ENCODE results near the gene RNF39. TPM values are rescaled to one million over a fixed set of nuclear protein-coding genes. Genes with fewer than 3 reads are reported as not detected.
A peak's percentile ranks its signal among the peaks of the same experiment; 100 is the strongest.

Gene RNF39
- total and polyA plus RNA-seq, 2 of the 13 experiments (the other 11 are each of a cell fraction or from before 2014, with no cell fraction given): 0.13 to 1.8 TPM

DNA sequence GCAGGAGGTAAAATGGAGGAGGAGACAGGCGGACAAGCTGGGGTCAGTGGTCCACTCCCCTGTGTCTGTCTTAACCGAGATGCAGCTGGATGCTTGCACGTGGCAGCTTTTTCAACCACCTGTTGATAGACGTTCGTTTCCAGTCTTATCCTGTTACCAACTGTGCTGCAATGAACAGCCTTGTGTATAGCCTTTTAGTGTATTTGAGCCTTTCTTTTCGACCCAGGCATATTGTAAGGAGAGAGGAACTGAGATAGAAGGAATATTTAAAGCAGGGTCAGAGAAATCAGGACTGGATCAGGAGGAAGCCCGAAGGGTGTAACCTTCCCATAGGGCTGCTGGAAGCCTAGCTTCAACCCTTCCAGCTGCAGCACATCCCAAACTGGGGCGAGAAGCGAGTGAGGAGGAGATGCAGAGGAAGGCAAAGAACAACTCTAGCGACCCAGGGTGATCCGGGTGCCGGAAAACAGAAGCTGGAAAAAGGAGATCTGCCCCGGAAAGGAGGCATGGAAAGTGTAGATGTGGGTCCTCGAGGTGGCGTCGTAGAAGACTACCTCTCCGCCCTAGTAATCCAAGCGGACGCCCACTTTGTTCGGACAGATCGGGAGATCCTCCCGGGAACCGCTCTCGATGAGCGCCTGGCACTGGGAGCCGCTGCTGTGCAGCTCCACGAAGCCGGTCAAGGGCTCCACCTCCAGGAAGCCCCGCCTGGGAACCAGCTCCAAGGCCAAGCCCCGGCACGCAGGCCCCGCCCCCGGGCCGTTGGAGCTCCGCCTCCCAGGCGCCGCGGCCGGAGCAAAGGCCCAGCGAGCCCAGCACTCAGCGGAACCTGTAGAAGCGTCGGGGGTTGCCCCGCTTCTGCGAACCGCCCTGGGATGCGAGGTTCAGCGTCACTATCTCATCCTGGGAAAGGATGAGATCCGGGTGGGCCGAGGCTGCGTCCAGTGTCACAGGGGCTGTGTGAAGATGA lies 26.2 kb upstream of the RNF39 start (continued):
- TF ChIP-seq, protein P1, sequence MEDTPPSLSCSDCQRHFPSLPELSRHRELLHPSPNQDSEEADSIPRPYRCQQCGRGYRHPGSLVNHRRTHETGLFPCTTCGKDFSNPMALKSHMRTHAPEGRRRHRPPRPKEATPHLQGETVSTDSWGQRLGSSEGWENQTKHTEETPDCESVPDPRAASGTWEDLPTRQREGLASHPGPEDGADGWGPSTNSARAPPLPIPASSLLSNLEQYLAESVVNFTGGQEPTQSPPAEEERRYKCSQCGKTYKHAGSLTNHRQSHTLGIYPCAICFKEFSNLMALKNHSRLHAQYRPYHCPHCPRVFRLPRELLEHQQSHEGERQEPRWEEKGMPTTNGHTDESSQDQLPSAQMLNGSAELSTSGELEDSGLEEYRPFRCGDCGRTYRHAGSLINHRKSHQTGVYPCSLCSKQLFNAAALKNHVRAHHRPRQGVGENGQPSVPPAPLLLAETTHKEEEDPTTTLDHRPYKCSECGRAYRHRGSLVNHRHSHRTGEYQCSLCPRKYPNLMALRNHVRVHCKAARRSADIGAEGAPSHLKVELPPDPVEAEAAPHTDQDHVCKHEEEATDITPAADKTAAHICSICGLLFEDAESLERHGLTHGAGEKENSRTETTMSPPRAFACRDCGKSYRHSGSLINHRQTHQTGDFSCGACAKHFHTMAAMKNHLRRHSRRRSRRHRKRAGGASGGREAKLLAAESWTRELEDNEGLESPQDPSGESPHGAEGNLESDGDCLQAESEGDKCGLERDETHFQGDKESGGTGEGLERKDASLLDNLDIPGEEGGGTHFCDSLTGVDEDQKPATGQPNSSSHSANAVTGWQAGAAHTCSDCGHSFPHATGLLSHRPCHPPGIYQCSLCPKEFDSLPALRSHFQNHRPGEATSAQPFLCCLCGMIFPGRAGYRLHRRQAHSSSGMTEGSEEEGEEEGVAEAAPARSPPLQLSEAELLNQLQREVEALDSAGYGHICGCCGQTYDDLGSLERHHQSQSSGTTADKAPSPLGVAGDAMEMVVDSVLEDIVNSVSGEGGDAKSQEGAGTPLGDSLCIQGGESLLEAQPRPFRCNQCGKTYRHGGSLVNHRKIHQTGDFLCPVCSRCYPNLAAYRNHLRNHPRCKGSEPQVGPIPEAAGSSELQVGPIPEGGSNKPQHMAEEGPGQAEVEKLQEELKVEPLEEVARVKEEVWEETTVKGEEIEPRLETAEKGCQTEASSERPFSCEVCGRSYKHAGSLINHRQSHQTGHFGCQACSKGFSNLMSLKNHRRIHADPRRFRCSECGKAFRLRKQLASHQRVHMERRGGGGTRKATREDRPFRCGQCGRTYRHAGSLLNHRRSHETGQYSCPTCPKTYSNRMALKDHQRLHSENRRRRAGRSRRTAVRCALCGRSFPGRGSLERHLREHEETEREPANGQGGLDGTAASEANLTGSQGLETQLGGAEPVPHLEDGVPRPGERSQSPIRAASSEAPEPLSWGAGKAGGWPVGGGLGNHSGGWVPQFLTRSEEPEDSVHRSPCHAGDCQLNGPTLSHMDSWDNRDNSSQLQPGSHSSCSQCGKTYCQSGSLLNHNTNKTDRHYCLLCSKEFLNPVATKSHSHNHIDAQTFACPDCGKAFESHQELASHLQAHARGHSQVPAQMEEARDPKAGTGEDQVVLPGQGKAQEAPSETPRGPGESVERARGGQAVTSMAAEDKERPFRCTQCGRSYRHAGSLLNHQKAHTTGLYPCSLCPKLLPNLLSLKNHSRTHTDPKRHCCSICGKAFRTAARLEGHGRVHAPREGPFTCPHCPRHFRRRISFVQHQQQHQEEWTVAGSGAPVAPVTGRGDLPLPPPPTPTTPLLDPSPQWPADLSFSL (CRISPR knock-in tag; IDR thresholded peaks at IDR 0.05): no peak; the same call in 1 of the 2 replicates
- TF ChIP-seq BHLHE40 (IDR thresholded peaks at IDR 0.05; ENCODE audit: low read length) (no peak), SRY (CRISPR knock-in tag; IDR thresholded peaks at IDR 0.05) (peak; percentile 59; the same call in 1 of the 2 replicates), ZNF138 (CRISPR knock-in tag; IDR thresholded peaks at IDR 0.05; ENCODE audit: low read depth) (no peak), NFATC3 (CRISPR knock-in tag; IDR thresholded peaks at IDR 0.05) (no peak), NAIF1 (CRISPR knock-in tag; IDR thresholded peaks at IDR 0.05; ENCODE audit: borderline replicate concordance) (peak; percentile 89), SMARCE1 (IDR thresholded peaks at IDR 0.05; ENCODE audit: borderline replicate concordance) (no peak), ZBTB7B (CRISPR knock-in tag; IDR thresholded peaks at IDR 0.05) (peak; percentile 55)
- TF ChIP-seq, protein P2, sequence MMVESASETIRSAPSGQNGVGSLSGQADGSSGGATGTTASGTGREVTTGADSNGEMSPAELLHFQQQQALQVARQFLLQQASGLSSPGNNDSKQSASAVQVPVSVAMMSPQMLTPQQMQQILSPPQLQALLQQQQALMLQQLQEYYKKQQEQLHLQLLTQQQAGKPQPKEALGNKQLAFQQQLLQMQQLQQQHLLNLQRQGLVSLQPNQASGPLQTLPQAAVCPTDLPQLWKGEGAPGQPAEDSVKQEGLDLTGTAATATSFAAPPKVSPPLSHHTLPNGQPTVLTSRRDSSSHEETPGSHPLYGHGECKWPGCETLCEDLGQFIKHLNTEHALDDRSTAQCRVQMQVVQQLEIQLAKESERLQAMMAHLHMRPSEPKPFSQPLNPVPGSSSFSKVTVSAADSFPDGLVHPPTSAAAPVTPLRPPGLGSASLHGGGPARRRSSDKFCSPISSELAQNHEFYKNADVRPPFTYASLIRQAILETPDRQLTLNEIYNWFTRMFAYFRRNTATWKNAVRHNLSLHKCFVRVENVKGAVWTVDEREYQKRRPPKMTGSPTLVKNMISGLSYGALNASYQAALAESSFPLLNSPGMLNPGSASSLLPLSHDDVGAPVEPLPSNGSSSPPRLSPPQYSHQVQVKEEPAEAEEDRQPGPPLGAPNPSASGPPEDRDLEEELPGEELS (CRISPR knock-in tag; IDR thresholded peaks at IDR 0.05): peak; percentile 32; the same call in 1 of the 2 replicates
- TF ChIP-seq, protein P3, sequence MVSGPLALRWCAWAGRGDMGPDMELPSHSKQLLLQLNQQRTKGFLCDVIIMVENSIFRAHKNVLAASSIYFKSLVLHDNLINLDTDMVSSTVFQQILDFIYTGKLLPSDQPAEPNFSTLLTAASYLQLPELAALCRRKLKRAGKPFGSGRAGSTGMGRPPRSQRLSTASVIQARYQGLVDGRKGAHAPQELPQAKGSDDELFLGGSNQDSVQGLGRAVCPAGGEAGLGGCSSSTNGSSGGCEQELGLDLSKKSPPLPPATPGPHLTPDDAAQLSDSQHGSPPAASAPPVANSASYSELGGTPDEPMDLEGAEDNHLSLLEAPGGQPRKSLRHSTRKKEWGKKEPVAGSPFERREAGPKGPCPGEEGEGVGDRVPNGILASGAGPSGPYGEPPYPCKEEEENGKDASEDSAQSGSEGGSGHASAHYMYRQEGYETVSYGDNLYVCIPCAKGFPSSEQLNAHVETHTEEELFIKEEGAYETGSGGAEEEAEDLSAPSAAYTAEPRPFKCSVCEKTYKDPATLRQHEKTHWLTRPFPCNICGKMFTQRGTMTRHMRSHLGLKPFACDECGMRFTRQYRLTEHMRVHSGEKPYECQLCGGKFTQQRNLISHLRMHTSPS (CRISPR knock-in tag; IDR thresholded peaks at IDR 0.05; ENCODE audit: low read depth): no peak; the same call in 1 of the 2 replicates
- TF ChIP-seq, protein P4, sequence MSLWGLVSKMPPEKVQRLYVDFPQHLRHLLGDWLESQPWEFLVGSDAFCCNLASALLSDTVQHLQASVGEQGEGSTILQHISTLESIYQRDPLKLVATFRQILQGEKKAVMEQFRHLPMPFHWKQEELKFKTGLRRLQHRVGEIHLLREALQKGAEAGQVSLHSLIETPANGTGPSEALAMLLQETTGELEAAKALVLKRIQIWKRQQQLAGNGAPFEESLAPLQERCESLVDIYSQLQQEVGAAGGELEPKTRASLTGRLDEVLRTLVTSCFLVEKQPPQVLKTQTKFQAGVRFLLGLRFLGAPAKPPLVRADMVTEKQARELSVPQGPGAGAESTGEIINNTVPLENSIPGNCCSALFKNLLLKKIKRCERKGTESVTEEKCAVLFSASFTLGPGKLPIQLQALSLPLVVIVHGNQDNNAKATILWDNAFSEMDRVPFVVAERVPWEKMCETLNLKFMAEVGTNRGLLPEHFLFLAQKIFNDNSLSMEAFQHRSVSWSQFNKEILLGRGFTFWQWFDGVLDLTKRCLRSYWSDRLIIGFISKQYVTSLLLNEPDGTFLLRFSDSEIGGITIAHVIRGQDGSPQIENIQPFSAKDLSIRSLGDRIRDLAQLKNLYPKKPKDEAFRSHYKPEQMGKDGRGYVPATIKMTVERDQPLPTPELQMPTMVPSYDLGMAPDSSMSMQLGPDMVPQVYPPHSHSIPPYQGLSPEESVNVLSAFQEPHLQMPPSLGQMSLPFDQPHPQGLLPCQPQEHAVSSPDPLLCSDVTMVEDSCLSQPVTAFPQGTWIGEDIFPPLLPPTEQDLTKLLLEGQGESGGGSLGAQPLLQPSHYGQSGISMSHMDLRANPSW (CRISPR knock-in tag; IDR thresholded peaks at IDR 0.05; ENCODE audit: borderline replicate concordance): peak; percentile 44; the same call in 1 of the 2 replicates
- TF ChIP-seq, protein P5, sequence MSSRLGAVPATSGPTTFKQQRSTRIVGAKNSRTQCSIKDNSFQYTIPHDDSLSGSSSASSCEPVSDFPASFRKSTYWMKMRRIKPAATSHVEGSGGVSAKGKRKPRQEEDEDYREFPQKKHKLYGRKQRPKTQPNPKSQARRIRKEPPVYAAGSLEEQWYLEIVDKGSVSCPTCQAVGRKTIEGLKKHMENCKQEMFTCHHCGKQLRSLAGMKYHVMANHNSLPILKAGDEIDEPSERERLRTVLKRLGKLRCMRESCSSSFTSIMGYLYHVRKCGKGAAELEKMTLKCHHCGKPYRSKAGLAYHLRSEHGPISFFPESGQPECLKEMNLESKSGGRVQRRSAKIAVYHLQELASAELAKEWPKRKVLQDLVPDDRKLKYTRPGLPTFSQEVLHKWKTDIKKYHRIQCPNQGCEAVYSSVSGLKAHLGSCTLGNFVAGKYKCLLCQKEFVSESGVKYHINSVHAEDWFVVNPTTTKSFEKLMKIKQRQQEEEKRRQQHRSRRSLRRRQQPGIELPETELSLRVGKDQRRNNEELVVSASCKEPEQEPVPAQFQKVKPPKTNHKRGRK (CRISPR knock-in tag; IDR thresholded peaks at IDR 0.05): no peak; the same call in 1 of the 2 replicates

Data from HepG2 (cell line).